ENCODE data around the gene EMC8. TPM values are rescaled to one million over a fixed set of nuclear protein-coding genes. Genes with fewer than 3 reads are reported as not detected.

The EMC8 gene
- total RNA-seq, 4 donors from 2014 or later = 27.9 to 40.0 (median 31.8) TPM

GRCh38 chr16:85806539-85806938 is 7.2 kb upstream of the EMC8 start:
- H3K36me3 ChIP-seq = peaks cover 0 to 43% (median 21%) of the 10 kb centered on the region in 4 donors
- no peak overlapping the region for H3K27ac ChIP-seq
- DNase-seq = no peak
- H3K9me3 ChIP-seq = no peaks in the 10 kb centered on the region
- H3K4me1 ChIP-seq = peaks cover 0 to 3% (median 2%) of the 10 kb centered on the region in 4 donors
- in situ Hi-C loops (cut with MboI; ENCODE audit: low pct_ligation_motif_present in 1 of 4, low pct_unique_long_range_greater_than_20kb in 1 of 4, low sequenced_read_pairs in 3 of 4) = loop anchor here in 1 of 4 donors (25.0 kb wide), 1 partner anchor 706 kb away; the partner anchor contains the start of gene FOXF1
- peaks cover 9% of the 10 kb centered on the region for H3K27me3 ChIP-seq
- no peak for TF ChIP-seq CTCF (IDR thresholded peaks at IDR 0.05)
- TF ChIP-seq EP300 (IDR thresholded peaks at IDR 0.05; ENCODE audit: low read depth) = no peak
- TF ChIP-seq POLR2AphosphoS5 (IDR thresholded peaks at IDR 0.05) = no peak
- no peak for TF ChIP-seq POLR2A (IDR thresholded peaks at IDR 0.05)
- 92% methylated on average over 11 of the region's 11 CpGs; no CpG with 5 or more reads in 1 of the 2 donors for WGBS, 2 donors (ENCODE audit: low coverage in 1 of 2)
- intact Hi-C loops (cut with DNase I; ENCODE audit: low total_unique reads) = no loop called here
- no peak overlapping the region for H3K4me3 ChIP-seq

GRCh38 chr16:85805442-85806045 is 6.2 kb upstream of the EMC8 start:
- TF ChIP-seq CTCF (IDR thresholded peaks at IDR 0.05) (no peak), POLR2A (IDR thresholded peaks at IDR 0.05) (no peak), POLR2AphosphoS5 (IDR thresholded peaks at IDR 0.05) (no peak), EP300 (IDR thresholded peaks at IDR 0.05; ENCODE audit: low read depth) (no peak)
- in situ Hi-C loops (cut with MboI; ENCODE audit: low pct_ligation_motif_present in 1 of 4, low pct_unique_long_range_greater_than_20kb in 1 of 4, low sequenced_read_pairs in 3 of 4) (loop anchor here in 1 of 4 donors (25.0 kb wide), 1 partner anchor 707 kb away; the partner anchor contains the start of gene FOXF1), intact Hi-C loops (cut with DNase I; ENCODE audit: low total_unique reads) (no loop called here)
- H3K36me3 ChIP-seq = peaks cover 0 to 43% (median 21%) of the 10 kb centered on the region in 4 donors
- no peak overlapping the region for H3K27ac ChIP-seq
- H3K27me3 ChIP-seq = no peaks in the 10 kb centered on the region
- no peaks in the 10 kb centered on the region for H3K9me3 ChIP-seq
- no peak overlapping the region for H3K4me3 ChIP-seq
- DNase-seq = no peak
- WGBS, 2 donors (ENCODE audit: low coverage in 1 of 2) = 87 to 88% methylated on average over 16 to 17 of the region's 18 CpGs
- peaks cover 7 to 13% (median 9%) of the 10 kb centered on the region in 4 donors for H3K4me1 ChIP-seq

GRCh38 chr16:85803570-85803969 is 4.2 kb upstream of the EMC8 start:
- DNase-seq = no peak
- H3K4me1 ChIP-seq = peaks cover 12 to 18% (median 15%) of the 10 kb centered on the region in 4 donors
- no peaks in the 10 kb centered on the region for H3K9me3 ChIP-seq
- H3K36me3 ChIP-seq = peaks cover 0 to 43% (median 21%) of the 10 kb centered on the region in 4 donors
- H3K27ac ChIP-seq = no peak overlapping the region
- no peak overlapping the region for H3K4me3 ChIP-seq
- TF ChIP-seq CTCF (IDR thresholded peaks at IDR 0.05) = no peak
- no peak for TF ChIP-seq EP300 (IDR thresholded peaks at IDR 0.05; ENCODE audit: low read depth)
- TF ChIP-seq POLR2AphosphoS5 (IDR thresholded peaks at IDR 0.05) = no peak
- no peak for TF ChIP-seq POLR2A (IDR thresholded peaks at IDR 0.05)
- intact Hi-C loops (cut with DNase I; ENCODE audit: low total_unique reads) = no loop called here
- in situ Hi-C loops (cut with MboI; ENCODE audit: low pct_ligation_motif_present in 1 of 4, low pct_unique_long_range_greater_than_20kb in 1 of 4, low sequenced_read_pairs in 3 of 4) = loop anchor here in 1 of 4 donors (25.0 kb wide), 1 partner anchor 709 kb away; the partner anchor contains the start of gene FOXF1
- H3K27me3 ChIP-seq = no peaks in the 10 kb centered on the region
- WGBS, 2 donors (ENCODE audit: low coverage in 1 of 2) = 68 to 100% methylated on average over 2 to 14 of the region's 14 CpGs

GRCh38 chr16:85800321-85800669 is 951 bp upstream of the EMC8 start:
- no peaks in the 10 kb centered on the region for H3K27me3 ChIP-seq
- DNase-seq = no peak
- H3K9me3 ChIP-seq = no peaks in the 10 kb centered on the region
- TF ChIP-seq EP300 (IDR thresholded peaks at IDR 0.05; ENCODE audit: low read depth) (no peak), POLR2AphosphoS5 (IDR thresholded peaks at IDR 0.05) (no peak)
- peaks cover 0 to 27% (median 12%) of the 10 kb centered on the region in 4 donors for H3K36me3 ChIP-seq
- in situ Hi-C loops (cut with MboI; ENCODE audit: low pct_ligation_motif_present in 1 of 4, low pct_unique_long_range_greater_than_20kb in 1 of 4, low sequenced_read_pairs in 3 of 4) = loop anchor here in 1 of 4 donors (25.0 kb wide), 1 partner anchor 712 kb away; the partner anchor contains the start of gene FOXF1
- peak overlapping the region; percentile 97 to 99 (median 98) for H3K4me3 ChIP-seq
- H3K27ac ChIP-seq = peak overlapping the region; percentile 94 to 99 (median 95)
- 8% methylated on average over 9 of the region's 9 CpGs; no CpG with 5 or more reads in 1 of the 2 donors for WGBS, 2 donors (ENCODE audit: low coverage in 1 of 2)
- H3K4me1 ChIP-seq = peaks cover 21 to 32% (median 27%) of the 10 kb centered on the region in 4 donors
- intact Hi-C loops (cut with DNase I; ENCODE audit: low total_unique reads) = no loop called here
